Stomach smooth muscle (tissue), 2 donors: ENCODE data around the gene ENPP7.

Experiments
- H3K27ac ChIP-seq: one replicate; pipeline ENCODE4 v1.7.0; 2013; ENCODE audit warnings: mild to moderate bottlenecking, low read length, inconsistent platforms
- H3K27me3 ChIP-seq, 2 donors: one replicate each; pipeline ENCODE4 v1.7.0; 2013; ENCODE audit warnings: low read length in 2 of 2; ENCODE audit not compliant: insufficient read depth in 2 of 2, control insufficient read depth in 1 of 2
- H3K36me3 ChIP-seq, 2 donors: one replicate each; pipeline ENCODE4 v1.7.0; 2013; ENCODE audit warnings: low read length in 2 of 2; ENCODE audit not compliant: control insufficient read depth in 2 of 2, insufficient read depth in 2 of 2
- H3K4me1 ChIP-seq: one replicate; pipeline ENCODE4 v1.7.0; 2013; ENCODE audit warnings: low read length; ENCODE audit not compliant: control insufficient read depth, insufficient read depth
- H3K4me3 ChIP-seq, 2 donors: one replicate each; pipeline ENCODE4 v1.7.0; 2013; ENCODE audit warnings: low read length in 2 of 2
- H3K9ac ChIP-seq, 2 donors: one replicate each; pipeline ENCODE4 v1.7.0; 2013; ENCODE audit warnings: low read length in 2 of 2, mild to moderate bottlenecking in 1 of 2
- H3K9me3 ChIP-seq, 2 donors: one replicate each; pipeline ENCODE4 v1.7.0; 2013; ENCODE audit warnings: low read length in 2 of 2; ENCODE audit not compliant: control insufficient read depth in 2 of 2
- donor health status: healthy.
- donor health status: Pancreatic carcinoma.

ENPP7 gene

GRCh38 chr17:79693419-79693818 is 37.3 kb upstream of the ENPP7 start:
- peaks cover 35% of the 10 kb centered on the region for H3K4me1 ChIP-seq

GRCh38 chr17:79695293-79695790 is 35.4 kb upstream of the ENPP7 start:
- Histone ChIP-seq H3K27me3 (peaks cover 4% of the 10 kb centered on the region in 2 donors), H3K4me3 (no peak overlapping the region), H3K36me3 (no peaks in the 10 kb centered on the region), H3K4me1 (peaks cover 33% of the 10 kb centered on the region), H3K9ac (no peak overlapping the region), H3K27ac (no peak overlapping the region), H3K9me3 (no peaks in the 10 kb centered on the region)

More at GRCh38 chr17:79693419-79693818, 37.3 kb upstream of the ENPP7 start:
- no peaks in the 10 kb centered on the region for H3K9me3 ChIP-seq
- no peaks in the 10 kb centered on the region for H3K36me3 ChIP-seq
- H3K4me3 ChIP-seq: no peak overlapping the region
- H3K27me3 ChIP-seq: peaks cover 0 to 4% of the 10 kb centered on the region in 2 donors
- H3K27ac ChIP-seq: no peak overlapping the region
- no peak overlapping the region for H3K9ac ChIP-seq

GRCh38 chr17:79695797-79696609 is 34.7 kb upstream of the ENPP7 start:
- peaks cover 4% of the 10 kb centered on the region in 2 donors for H3K27me3 ChIP-seq
- no peaks in the 10 kb centered on the region for H3K9me3 ChIP-seq
- H3K4me3 ChIP-seq: no peak overlapping the region
- no peak overlapping the region for H3K27ac ChIP-seq
- H3K4me1 ChIP-seq: peaks cover 27% of the 10 kb centered on the region
- H3K9ac ChIP-seq: no peak overlapping the region
- no peaks in the 10 kb centered on the region for H3K36me3 ChIP-seq

- H3K9me3 ChIP-seq: no peaks in the 10 kb centered on the region
- H3K4me1 ChIP-seq: peaks cover 21% of the 10 kb centered on the region
- H3K36me3 ChIP-seq: no peaks in the 10 kb centered on the region
- H3K27me3 ChIP-seq: peaks cover 4% of the 10 kb centered on the region in 2 donors
- H3K4me3 ChIP-seq: no peak overlapping the region
- no peak overlapping the region for H3K9ac ChIP-seq
- no peak overlapping the region for H3K27ac ChIP-seq
Measured at GRCh38 chr17:79696610-79696982, 34.1 kb upstream of the ENPP7 start.

- Histone ChIP-seq H3K27ac (no peak overlapping the region), H3K9ac (no peak overlapping the region), H3K4me3 (no peak overlapping the region), H3K27me3 (peaks cover 4 to 8% of the 10 kb centered on the region in 2 donors), H3K9me3 (no peaks in the 10 kb centered on the region), H3K4me1 (peaks cover 12% of the 10 kb centered on the region), H3K36me3 (no peaks in the 10 kb centered on the region)
Measured at GRCh38 chr17:79698146-79698846, 32.4 kb upstream of the ENPP7 start.

GRCh38 chr17:79699386-79700036 is 31.2 kb upstream of the ENPP7 start:
- H3K9ac ChIP-seq: no peak overlapping the region
- H3K4me1 ChIP-seq: peaks cover 12% of the 10 kb centered on the region
- H3K27me3 ChIP-seq: peaks cover 9% of the 10 kb centered on the region in 2 donors
- no peak overlapping the region for H3K4me3 ChIP-seq
- no peaks in the 10 kb centered on the region for H3K36me3 ChIP-seq
- no peak overlapping the region for H3K27ac ChIP-seq
- no peaks in the 10 kb centered on the region for H3K9me3 ChIP-seq

- H3K9ac ChIP-seq: no peak overlapping the region
- H3K4me3 ChIP-seq: no peak overlapping the region
- no peak overlapping the region for H3K27ac ChIP-seq
- no peaks in the 10 kb centered on the region for H3K36me3 ChIP-seq
- H3K27me3 ChIP-seq: peaks cover 8 to 9% of the 10 kb centered on the region in 2 donors
- H3K4me1 ChIP-seq: peaks cover 10% of the 10 kb centered on the region
- H3K9me3 ChIP-seq: no peaks in the 10 kb centered on the region
Measured at GRCh38 chr17:79700592-79700991, 30.2 kb upstream of the ENPP7 start.

GRCh38 chr17:79702034-79702433 is 28.7 kb upstream of the ENPP7 start:
- Histone ChIP-seq H3K27ac (no peak overlapping the region), H3K36me3 (no peaks in the 10 kb centered on the region), H3K9ac (no peak overlapping the region), H3K27me3 (peaks cover 8 to 9% of the 10 kb centered on the region in 2 donors), H3K9me3 (no peaks in the 10 kb centered on the region), H3K4me3 (no peak overlapping the region), H3K4me1 (no peaks in the 10 kb centered on the region)

- Histone ChIP-seq H3K4me1 (no peaks in the 10 kb centered on the region), H3K9ac (no peak overlapping the region), H3K9me3 (no peaks in the 10 kb centered on the region), H3K27me3 (peaks cover 8 to 9% of the 10 kb centered on the region in 2 donors), H3K36me3 (no peaks in the 10 kb centered on the region), H3K27ac (no peak overlapping the region), H3K4me3 (no peak overlapping the region)
Measured at GRCh38 chr17:79702550-79703236, 28.1 kb upstream of the ENPP7 start.

GRCh38 chr17:79704691-79705090 is 26.1 kb upstream of the ENPP7 start:
- H3K36me3 ChIP-seq: no peaks in the 10 kb centered on the region
- H3K9me3 ChIP-seq: no peaks in the 10 kb centered on the region
- H3K27me3 ChIP-seq: peaks cover 8 to 15% of the 10 kb centered on the region in 2 donors
- H3K27ac ChIP-seq: no peak overlapping the region
- no peak overlapping the region for H3K4me3 ChIP-seq
- H3K4me1 ChIP-seq: no peaks in the 10 kb centered on the region
- no peak overlapping the region for H3K9ac ChIP-seq
